PFSK-1 (cell line): ENCODE results near the gene FITM1.
A peak's percentile ranks its signal among the peaks of the same experiment; 100 is the strongest.

ENCODE experiments used
- POLR2AphosphoS5 ChIP-seq: IDR thresholded peaks from 2 replicates; pipeline ENCODE4 v1.6.1; 2012; ENCODE audit warnings: low read depth, mild to moderate bottlenecking, control low read depth, low read length, moderate library complexity
- TAF1 ChIP-seq: IDR thresholded peaks from 2 replicates; pipeline ENCODE4 v1.6.1; 2012; ENCODE audit warnings: low read length, control low read depth, borderline replicate concordance; ENCODE audit not compliant: insufficient read depth
- TF ChIP-seq, protein P1 (sequence below), 2 experiments: IDR thresholded peaks; 2 replicates each; pipeline versions ENCODE4 v1.6.1 to v1.8.0; 2011 to 2012; ENCODE audit warnings: low read depth in 2 of 2, low read length in 2 of 2, control low read depth in 1 of 2, inconsistent platforms in 1 of 2, mild to moderate bottlenecking in 1 of 2, moderate library complexity in 1 of 2; ENCODE audit not compliant: insufficient read depth in 1 of 2

DNA sequence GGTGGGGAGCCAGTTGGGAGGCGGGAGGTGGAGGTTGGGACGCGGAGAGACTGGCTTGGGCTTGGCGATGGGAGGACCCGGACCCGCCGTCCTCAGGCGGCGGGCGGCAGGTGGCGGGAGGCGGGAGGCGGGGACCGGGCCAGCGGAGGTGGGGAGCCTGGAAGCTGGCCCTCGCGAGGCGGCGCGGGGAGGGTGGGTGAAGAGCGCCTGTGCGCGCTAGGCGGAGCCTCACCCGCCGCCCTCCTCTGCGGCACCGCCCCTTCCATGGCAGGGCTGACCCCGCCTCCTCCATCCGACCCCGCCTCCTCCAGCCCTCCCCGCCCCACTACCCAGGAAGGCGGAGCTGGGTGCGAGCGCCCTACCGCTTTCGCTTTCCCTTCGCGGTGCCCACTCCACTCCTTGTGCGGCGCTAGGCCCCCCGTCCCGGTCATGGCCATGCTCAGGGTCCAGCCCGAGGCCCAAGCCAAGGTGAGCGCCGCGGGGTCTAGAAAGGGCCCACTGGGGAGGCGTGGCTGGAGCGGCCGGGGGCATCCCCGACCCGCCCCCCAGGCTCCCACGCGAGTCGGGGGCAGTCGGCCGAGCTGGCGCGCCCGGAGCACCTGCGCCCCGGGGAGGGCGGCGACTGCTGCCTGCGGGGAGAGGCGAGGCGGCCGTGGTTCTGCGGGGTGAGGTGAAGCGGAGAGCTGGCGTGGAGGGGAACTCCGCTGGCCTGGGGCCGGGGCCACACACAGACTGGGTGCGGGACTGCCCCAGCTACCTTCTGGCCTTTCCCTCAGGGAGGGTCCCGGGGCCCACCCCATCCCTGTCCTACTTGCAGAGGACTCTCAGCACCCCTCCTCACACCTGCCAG lies 5.6 kb downstream of the FITM1 start, which contains the start of gene PSME1:
- TF ChIP-seq, protein P1, sequence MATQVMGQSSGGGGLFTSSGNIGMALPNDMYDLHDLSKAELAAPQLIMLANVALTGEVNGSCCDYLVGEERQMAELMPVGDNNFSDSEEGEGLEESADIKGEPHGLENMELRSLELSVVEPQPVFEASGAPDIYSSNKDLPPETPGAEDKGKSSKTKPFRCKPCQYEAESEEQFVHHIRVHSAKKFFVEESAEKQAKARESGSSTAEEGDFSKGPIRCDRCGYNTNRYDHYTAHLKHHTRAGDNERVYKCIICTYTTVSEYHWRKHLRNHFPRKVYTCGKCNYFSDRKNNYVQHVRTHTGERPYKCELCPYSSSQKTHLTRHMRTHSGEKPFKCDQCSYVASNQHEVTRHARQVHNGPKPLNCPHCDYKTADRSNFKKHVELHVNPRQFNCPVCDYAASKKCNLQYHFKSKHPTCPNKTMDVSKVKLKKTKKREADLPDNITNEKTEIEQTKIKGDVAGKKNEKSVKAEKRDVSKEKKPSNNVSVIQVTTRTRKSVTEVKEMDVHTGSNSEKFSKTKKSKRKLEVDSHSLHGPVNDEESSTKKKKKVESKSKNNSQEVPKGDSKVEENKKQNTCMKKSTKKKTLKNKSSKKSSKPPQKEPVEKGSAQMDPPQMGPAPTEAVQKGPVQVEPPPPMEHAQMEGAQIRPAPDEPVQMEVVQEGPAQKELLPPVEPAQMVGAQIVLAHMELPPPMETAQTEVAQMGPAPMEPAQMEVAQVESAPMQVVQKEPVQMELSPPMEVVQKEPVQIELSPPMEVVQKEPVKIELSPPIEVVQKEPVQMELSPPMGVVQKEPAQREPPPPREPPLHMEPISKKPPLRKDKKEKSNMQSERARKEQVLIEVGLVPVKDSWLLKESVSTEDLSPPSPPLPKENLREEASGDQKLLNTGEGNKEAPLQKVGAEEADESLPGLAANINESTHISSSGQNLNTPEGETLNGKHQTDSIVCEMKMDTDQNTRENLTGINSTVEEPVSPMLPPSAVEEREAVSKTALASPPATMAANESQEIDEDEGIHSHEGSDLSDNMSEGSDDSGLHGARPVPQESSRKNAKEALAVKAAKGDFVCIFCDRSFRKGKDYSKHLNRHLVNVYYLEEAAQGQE (IDR thresholded peaks at IDR 0.05; ENCODE audit: insufficient read depth in 1 of 2, low read depth in 2 of 2, low read length in 2 of 2): no peak
- TF ChIP-seq POLR2AphosphoS5: peak; percentile 59
- no peak for TF ChIP-seq TAF1
